CD14-positive monocyte (primary cell): ENCODE measurements around the gene PHGDH. TPM values are rescaled to one million over a fixed set of nuclear protein-coding genes. Genes with fewer than 3 reads are reported as not detected.

Source experiments
- DNase-seq, 3 donors: peaks; one replicate each; pipeline ENCODE4 v3.0.0-alpha.2; 2011 to 2022
- H2AFZ ChIP-seq: 2 replicates; pipeline ENCODE4 v1.6.0; 2012; ENCODE audit warnings: mild to moderate bottlenecking, low read depth, low read length, inconsistent platforms; ENCODE audit not compliant: insufficient read depth, poor library complexity, severe bottlenecking
- H3K27ac ChIP-seq, 2 donors: 1 replicate in 1 of 2; 2 replicates in 1 of 2; pipeline ENCODE4 v1.5.1; 2012 to 2013; ENCODE audit warnings: low read length in 2 of 2, control low read depth in 1 of 2, inconsistent platforms in 1 of 2, low read depth in 1 of 2, mild to moderate bottlenecking in 1 of 2
- H3K27me3 ChIP-seq, 2 donors: one replicate each; pipeline versions ENCODE4 v1.6.0 to v1.6.1; 2011 to 2013; ENCODE audit warnings: low read length in 2 of 2; ENCODE audit not compliant: control insufficient read depth in 2 of 2, insufficient read depth in 2 of 2
- H3K36me3 ChIP-seq, 2 donors: replicated peaks in 1 of 2; 1 replicate in 1 of 2; 2 replicates in 1 of 2; pipeline versions ENCODE4 v1.5.1 to v1.6.1; 2012 to 2013; ENCODE audit warnings: low read length in 2 of 2, control low read depth in 1 of 2, inconsistent platforms in 1 of 2, mild to moderate bottlenecking in 1 of 2; ENCODE audit not compliant: insufficient read depth in 2 of 2, control insufficient read depth in 1 of 2
- H3K4me1 ChIP-seq, 2 donors: 1 replicate in 1 of 2; 2 replicates in 1 of 2; pipeline versions ENCODE4 v1.5.1 to v1.6.1; 2012 to 2013; ENCODE audit warnings: low read length in 2 of 2, control low read depth in 1 of 2, inconsistent platforms in 1 of 2, mild to moderate bottlenecking in 1 of 2, moderate library complexity in 1 of 2; ENCODE audit not compliant: insufficient read depth in 2 of 2, control insufficient read depth in 1 of 2
- H3K4me2 ChIP-seq: replicated peaks from 2 replicates; pipeline ENCODE3; 2012; ENCODE audit warnings: low read length, moderate library complexity, mild to moderate bottlenecking; ENCODE audit not compliant: poor library complexity, severe bottlenecking; ENCODE audit errors: extremely low read depth
- H3K4me3 ChIP-seq, 3 experiments: fragments of 200-600 bp in 1 of 3; sonication (generic) in 1 of 3; replicated peaks in 1 of 3; 1 replicate in 2 of 3; 2 replicates in 1 of 3; pipeline ENCODE4 v1.5.1; 2011 to 2013; ENCODE audit warnings: low read length in 3 of 3, mild to moderate bottlenecking in 3 of 3, control low read depth in 2 of 3, low read depth in 2 of 3, inconsistent platforms in 1 of 3, moderate library complexity in 1 of 3
- H3K79me2 ChIP-seq: 2 replicates; pipeline ENCODE4 v1.6.0; 2012; ENCODE audit warnings: mild to moderate bottlenecking, control low read depth, inconsistent platforms, low read length, moderate library complexity; ENCODE audit not compliant: insufficient read depth
- H3K9ac ChIP-seq: 2 replicates; pipeline ENCODE4 v1.6.0; 2017; ENCODE audit warnings: low read length, mild to moderate bottlenecking; ENCODE audit not compliant: insufficient read depth, poor library complexity, severe bottlenecking
- H3K9me3 ChIP-seq, 2 donors: replicated peaks in 1 of 2; 1 replicate in 1 of 2; 2 replicates in 1 of 2; pipeline versions ENCODE4 v1.5.1 to v1.6.1; 2012 to 2013; ENCODE audit warnings: low read length in 2 of 2, control low read depth in 1 of 2; ENCODE audit not compliant: control insufficient read depth in 1 of 2, insufficient read depth in 1 of 2
- H4K20me1 ChIP-seq: 2 replicates; pipeline ENCODE4 v1.6.0; 2012; ENCODE audit warnings: mild to moderate bottlenecking, low read length, control low read depth, moderate library complexity; ENCODE audit not compliant: insufficient read depth
- H3K27ac Mint-ChIP-seq, 7 donors: one replicate each; pipeline ENCODE4 v1.8.0; 2020; ENCODE audit warnings: mild to moderate bottlenecking in 7 of 7, mixed read lengths in 7 of 7, moderate library complexity in 6 of 7, inconsistent platforms in 2 of 7
- H3K27me3 Mint-ChIP-seq, 3 donors: one replicate each; pipeline ENCODE4 v1.8.0; 2021 to 2022; ENCODE audit warnings: low read depth in 3 of 3, mild to moderate bottlenecking in 3 of 3, mixed read lengths in 3 of 3, moderate library complexity in 3 of 3, inconsistent platforms in 1 of 3
- H3K36me3 Mint-ChIP-seq, 2 donors: one replicate each; pipeline ENCODE4 v1.8.0; 2020; ENCODE audit warnings: mixed read lengths in 2 of 2, inconsistent platforms in 1 of 2, mild to moderate bottlenecking in 1 of 2
- H3K4me1 Mint-ChIP-seq: one replicate; pipeline ENCODE4 v1.8.0; 2020; ENCODE audit warnings: mild to moderate bottlenecking, mixed read lengths
- H3K4me3 Mint-ChIP-seq, 2 donors: one replicate each; pipeline ENCODE4 v1.8.0; 2020; ENCODE audit warnings: mild to moderate bottlenecking in 2 of 2, mixed read lengths in 2 of 2, moderate library complexity in 1 of 2
- H3K9me3 Mint-ChIP-seq, 7 donors: one replicate each; pipeline ENCODE4 v1.8.0; 2020 to 2022; ENCODE audit warnings: mixed read lengths in 7 of 7, mild to moderate bottlenecking in 6 of 7, moderate library complexity in 6 of 7, inconsistent platforms in 2 of 7
- WGBS: methylation state at CpG from one replicate; pipeline ENCODE4 v1.1.5; 2013; ENCODE audit warnings: missing lambda C conversion rate; ENCODE audit not compliant: insufficient coverage; 5-methylcytosine and 5-hydroxymethylcytosine counted together
- intact Hi-C, 2 donors: fragments of 100-400 bp; cut with micrococcal nuclease; formaldehyde crosslinking; loops; one replicate each; pipeline versions ENCODE4 v1.15.0 to v1.15.1; 2023
- polyA plus RNA-seq, 3 donors: library from polyadenylated mRNA; depleted of rRNA in 1 of 3; unstranded in 2 of 3; stranded (reverse) in 1 of 3; fragments of 300-500 nt in 2 of 3; fragments of >200 nt in 1 of 3; fragmentation: Illumina TruSeq in 2 of 3; gene quantifications; 1 replicate in 2 of 3; 2 replicates in 1 of 3; pipeline ENCODE4 v1.2.3, GENCODE V29; 2012 to 2021
- TF ChIP-seq, protein P1 (sequence below): fragments of 200-600 bp; IDR thresholded peaks from one replicate; pipeline ENCODE4 v1.8.0; 2022; ENCODE audit warnings: antibody characterized with exemption, mild to moderate bottlenecking

PHGDH gene
- polyA plus RNA-seq, 3 donors, result 0.09 to 0.44 (median 0.20) TPM

GRCh38 chr1:119701659-119702058 is 10.1 kb upstream of the PHGDH start:
- Mint-ChIP-seq H3K9me3 (peaks cover 22 to 30% (median 27%) of the 10 kb centered on the region in 7 donors), H3K4me3 (no peak overlapping the region), H3K4me1 (peaks cover 9% of the 10 kb centered on the region), H3K27me3 (peaks cover 0 to 3% (median 3%) of the 10 kb centered on the region in 3 donors), H3K27ac (peak overlapping the region in 1 of 7 donors; percentile 14), H3K36me3 (peaks cover 0 to 2% of the 10 kb centered on the region in 2 donors)
- Histone ChIP-seq H3K27me3 (no peaks in the 10 kb centered on the region), H3K9ac (no peak overlapping the region), H3K27ac (no peak overlapping the region), H3K4me2 (no peak overlapping the region), H3K4me1 (no peaks in the 10 kb centered on the region), H3K79me2 (no peaks in the 10 kb centered on the region), H3K9me3 (peaks cover 9 to 24% of the 10 kb centered on the region in 2 donors), H3K36me3 (no peaks in the 10 kb centered on the region), H4K20me1 (no peaks in the 10 kb centered on the region), H2AFZ (no peak overlapping the region), H3K4me3 (no peak overlapping the region)
- TF ChIP-seq, protein P1, sequence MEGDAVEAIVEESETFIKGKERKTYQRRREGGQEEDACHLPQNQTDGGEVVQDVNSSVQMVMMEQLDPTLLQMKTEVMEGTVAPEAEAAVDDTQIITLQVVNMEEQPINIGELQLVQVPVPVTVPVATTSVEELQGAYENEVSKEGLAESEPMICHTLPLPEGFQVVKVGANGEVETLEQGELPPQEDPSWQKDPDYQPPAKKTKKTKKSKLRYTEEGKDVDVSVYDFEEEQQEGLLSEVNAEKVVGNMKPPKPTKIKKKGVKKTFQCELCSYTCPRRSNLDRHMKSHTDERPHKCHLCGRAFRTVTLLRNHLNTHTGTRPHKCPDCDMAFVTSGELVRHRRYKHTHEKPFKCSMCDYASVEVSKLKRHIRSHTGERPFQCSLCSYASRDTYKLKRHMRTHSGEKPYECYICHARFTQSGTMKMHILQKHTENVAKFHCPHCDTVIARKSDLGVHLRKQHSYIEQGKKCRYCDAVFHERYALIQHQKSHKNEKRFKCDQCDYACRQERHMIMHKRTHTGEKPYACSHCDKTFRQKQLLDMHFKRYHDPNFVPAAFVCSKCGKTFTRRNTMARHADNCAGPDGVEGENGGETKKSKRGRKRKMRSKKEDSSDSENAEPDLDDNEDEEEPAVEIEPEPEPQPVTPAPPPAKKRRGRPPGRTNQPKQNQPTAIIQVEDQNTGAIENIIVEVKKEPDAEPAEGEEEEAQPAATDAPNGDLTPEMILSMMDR, result no peak
- intact Hi-C loops, result no loop called here
- DNase-seq, result no peak

DNA sequence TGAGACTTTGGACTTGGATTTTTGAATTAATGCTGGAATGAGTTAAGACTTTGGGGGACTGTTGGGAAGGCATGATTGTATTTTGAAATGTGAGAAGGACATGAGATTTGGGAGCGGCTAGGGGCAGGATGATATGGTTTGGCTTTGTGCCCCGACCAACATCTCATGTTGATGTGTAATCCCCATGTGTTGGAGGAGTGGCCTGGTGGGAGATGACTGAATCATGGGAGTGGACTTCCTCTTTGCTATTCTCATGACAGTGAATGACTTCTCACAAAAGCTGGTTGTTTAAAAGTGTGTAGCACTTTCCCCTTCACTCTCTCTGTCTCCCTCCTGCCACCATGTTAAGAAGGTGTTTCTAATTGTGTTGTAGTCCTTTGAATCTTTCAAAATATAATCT is 9.3 kb upstream of the PHGDH start:
- H3K27me3 ChIP-seq, result no peaks in the 10 kb centered on the region
- H3K4me3 ChIP-seq, result no peak overlapping the region
- H3K36me3 Mint-ChIP-seq, result peaks cover 0 to 2% of the 10 kb centered on the region in 2 donors

More for the DNA sequence above, 9.3 kb upstream of the PHGDH start:
- Histone ChIP-seq H4K20me1 (no peaks in the 10 kb centered on the region), H3K4me2 (no peak overlapping the region), H3K79me2 (no peaks in the 10 kb centered on the region), H3K27ac (no peak overlapping the region), H2AFZ (peak overlapping the region; percentile 2), H3K9me3 (peaks cover 9 to 24% of the 10 kb centered on the region in 2 donors), H3K9ac (no peak overlapping the region), H3K36me3 (no peaks in the 10 kb centered on the region), H3K4me1 (no peaks in the 10 kb centered on the region)
- H3K9me3 Mint-ChIP-seq, result peaks cover 22 to 29% (median 27%) of the 10 kb centered on the region in 7 donors
- H3K4me1 Mint-ChIP-seq, result peaks cover 9% of the 10 kb centered on the region
- DNase-seq, result peak; percentile 50 to 75 (median 67)
- H3K4me3 Mint-ChIP-seq, result no peak overlapping the region
- peaks cover 0 to 3% (median 3%) of the 10 kb centered on the region in 3 donors for H3K27me3 Mint-ChIP-seq
- TF ChIP-seq, protein P1, result no peak
- intact Hi-C loops, result no loop called here
- peak overlapping the region; percentile 30 to 93 (median 68) for H3K27ac Mint-ChIP-seq
- 5% methylated on average over 2 of the region's 2 CpGs for WGBS
